HepG2 (cell line): Measurements from ENCODE around the gene GSAP. TPM values are rescaled to one million over a fixed set of nuclear protein-coding genes. Genes with fewer than 3 reads are reported as not detected.

Source experiments
- ATAC-seq: fragments of 200-7000 bp; cut with Tn5 transposase; 3 replicates; pipeline ENCODE4 v1.9.1; 2020; ENCODE audit warnings: mild to moderate bottlenecking, moderate library complexity
- BruUV-seq: library from RNA; stranded (reverse); fragments of 400-500 nt; replicated peaks from 2 replicates; lab custom pipeline; 2021; lab: Mats Ljungman, UMichigan
- CTCF ChIA-PET: fragments of 300-600 bp; formaldehyde crosslinking; extraction: SDS; loops from one replicate; lab custom pipeline; 2021; ENCODE audit warnings: low total read pairs, inconsistent platforms, low intra/inter-chr PET ratio; lab: Yijun Ruan, JAX
- POLR2A ChIA-PET: fragments of 350-600 bp; sonication (Branson Sonifier 250); formaldehyde crosslinking; loops from one replicate; lab custom pipeline; 2020; ENCODE audit warnings: antibody characterized with exemption, inconsistent platforms; lab: Yijun Ruan, JAX
- DNase-seq: peaks from one replicate; pipeline ENCODE4 v3.0.0-alpha.2; 2015; ENCODE audit warnings: low spot score
- FAIRE-seq: peaks from 3 replicates; lab custom pipeline; 2011; peaks lifted over from hg19 to GRCh38; lab: Jason Lieb, UNC
- H2AFZ ChIP-seq: one replicate; pipeline ENCODE4 v1.6.1; 2011; ENCODE audit warnings: low read length, inconsistent platforms
- H3K27ac ChIP-seq: fragments of 300-600 bp; 3 replicates; pipeline ENCODE4 v1.8.0; 2011; ENCODE audit warnings: mixed run types, mild to moderate bottlenecking, mixed read lengths, low read length, inconsistent platforms; ENCODE audit not compliant: insufficient read depth; ENCODE audit errors: extremely low read length
- H3K27me3 ChIP-seq, 2 experiments: fragments of 200-600 bp in 1 of 2; 2 replicates in 1 of 2; 3 replicates in 1 of 2; pipeline versions ENCODE4 v1.6.0 to v1.8.0; 2011; ENCODE audit warnings: low read length in 2 of 2, mild to moderate bottlenecking in 2 of 2, moderate library complexity in 2 of 2, inconsistent platforms in 1 of 2; ENCODE audit not compliant: insufficient read depth in 2 of 2, control insufficient read depth in 1 of 2
- H3K36me3 ChIP-seq, 2 experiments: fragments of 200-600 bp in 1 of 2; replicated peaks in 1 of 2; 2 replicates in 1 of 2; 3 replicates in 1 of 2; pipeline versions ENCODE4 v1.5.1 to v1.8.0; 2011; ENCODE audit warnings: low read length in 2 of 2, inconsistent platforms in 1 of 2; ENCODE audit not compliant: insufficient read depth in 2 of 2, control insufficient read depth in 1 of 2
- H3K4me1 ChIP-seq: 2 replicates; pipeline ENCODE4 v1.5.1; 2012; ENCODE audit warnings: low read length, inconsistent platforms; ENCODE audit not compliant: insufficient read depth
- H3K4me2 ChIP-seq: 2 replicates; pipeline ENCODE4 v1.6.0; 2011; ENCODE audit warnings: low read depth, low read length, inconsistent platforms
- H3K4me3 ChIP-seq, 3 experiments: fragments of 200-600 bp in 1 of 3; sonication (generic), shearing (Covaris generic) in 1 of 3; replicated peaks in 1 of 3; 2 replicates each; pipeline ENCODE4 v1.5.1; 2011 to 2016; ENCODE audit warnings: low read length in 3 of 3, inconsistent platforms in 2 of 3, low read depth in 2 of 3, mild to moderate bottlenecking in 2 of 3, control low read depth in 1 of 3, mixed read lengths in 1 of 3; ENCODE audit not compliant: insufficient read depth in 1 of 3
- H3K79me2 ChIP-seq: one replicate; pipeline ENCODE4 v1.6.1; 2011; ENCODE audit warnings: low read length, inconsistent platforms; ENCODE audit not compliant: insufficient read depth
- H3K9ac ChIP-seq: 2 replicates; pipeline ENCODE4 v1.6.0; 2011; ENCODE audit warnings: mild to moderate bottlenecking, low read depth, low read length, inconsistent platforms; ENCODE audit not compliant: insufficient read depth
- H3K9me3 ChIP-seq: 2 replicates; pipeline ENCODE4 v1.5.1; 2012; ENCODE audit warnings: mild to moderate bottlenecking, low read length
- H4K20me1 ChIP-seq: 2 replicates; pipeline ENCODE4 v1.6.0; 2011; ENCODE audit warnings: inconsistent platforms, mild to moderate bottlenecking, low read length, moderate library complexity; ENCODE audit not compliant: insufficient read depth
- ADNP ChIP-seq: sonication (generic); formaldehyde crosslinking; IDR thresholded peaks from 2 replicates; pipeline ENCODE4 v1.4.0; 2020; ENCODE audit warnings: missing genetic modification reagents
- CCAR2 ChIP-seq: fragments of 200-400 bp; formaldehyde crosslinking; optimal IDR thresholded peaks from 2 replicates; pipeline ENCODE3; 2018; ENCODE audit warnings: low read depth, mild to moderate bottlenecking, low read length, moderate library complexity
- CEBPG ChIP-seq: IDR thresholded peaks from 2 replicates; pipeline ENCODE4 v1.6.1; 2016
- HBP1 ChIP-seq: IDR thresholded peaks from 2 replicates; pipeline ENCODE4 v1.6.1; 2016; ENCODE audit warnings: low read depth, control low read depth
- MIER3 ChIP-seq: IDR thresholded peaks from 2 replicates; pipeline ENCODE4 v1.6.1; 2016; ENCODE audit warnings: missing compliant biosample characterization, borderline replicate concordance
- PHF8 ChIP-seq: sonication (generic); formaldehyde crosslinking; IDR thresholded peaks from 2 replicates; pipeline ENCODE4 v1.5.0; 2020; ENCODE audit warnings: missing genetic modification reagents
- PLRG1 ChIP-seq: fragments of 450-650 bp; conservative IDR thresholded peaks from 2 replicates; pipeline ENCODE4 v1.6.1; 2016
- RAD51 ChIP-seq: fragments of 450-650 bp; IDR thresholded peaks from 2 replicates; pipeline ENCODE4 v1.6.1; 2016; ENCODE audit warnings: borderline replicate concordance
- ZGPAT ChIP-seq: IDR thresholded peaks from 2 replicates; pipeline ENCODE4 v1.6.1; 2016; ENCODE audit warnings: mild to moderate bottlenecking
- ZMYM4 ChIP-seq: sonication (generic); formaldehyde crosslinking; IDR thresholded peaks from 2 replicates; pipeline ENCODE4 v1.8.1; 2023; ENCODE audit warnings: mild to moderate bottlenecking, missing genetic modification reagents
- ZNF205 ChIP-seq: IDR thresholded peaks from 2 replicates; pipeline ENCODE4 v1.6.1; 2018; ENCODE audit warnings: missing biosample characterization, missing genetic modification reagents
- ZNF235 ChIP-seq: sonication (generic); formaldehyde crosslinking; IDR thresholded peaks from 2 replicates; pipeline ENCODE4 v1.8.1; 2023; ENCODE audit warnings: mild to moderate bottlenecking, missing genetic modification reagents, borderline replicate concordance
- ZNF510 ChIP-seq: sonication (generic); formaldehyde crosslinking; IDR thresholded peaks from 2 replicates; pipeline ENCODE4 v1.4.0; 2020; ENCODE audit warnings: low read depth, mild to moderate bottlenecking, missing genetic modification reagents
- ZNF550 ChIP-seq: sonication (generic); formaldehyde crosslinking; IDR thresholded peaks from 2 replicates; pipeline ENCODE4 v1.4.0; 2020; ENCODE audit warnings: mild to moderate bottlenecking, missing genetic modification reagents, borderline replicate concordance
- WGBS: methylation state at CpG from one replicate; pipeline ENCODE4 v1.1.6; 2017; ENCODE audit warnings: low lambda C conversion rate; 5-methylcytosine and 5-hydroxymethylcytosine counted together
- in situ Hi-C: cut with HindIII; loops from 2 replicates; pipeline ENCODE4 v1.10.0; 2017; ENCODE audit warnings: low pct_unique_long_range_greater_than_20kb; ENCODE audit not compliant: extremely low pct_ligation_motif_present
- intact Hi-C: fragments of 100-400 bp; cut with micrococcal nuclease; formaldehyde crosslinking; loops from one replicate; pipeline ENCODE4 v1.10.0; 2022; ENCODE audit not compliant: unreplicated experiment
- polyA plus RNA-seq, 8 experiments: library from polyadenylated mRNA; depleted of rRNA in 3 of 8; stranded (reverse) in 7 of 8; unstranded in 1 of 8; fragments of >200 nt; fragmentation: Illumina TruSeq in 4 of 8; extraction: Trizol in 4 of 8; gene quantifications; 2 replicates each; pipeline versions ENCODE4 v1.2.1 to v1.2.3, GENCODE V29; 2011 to 2016; ENCODE audit warnings: low read depth in 4 of 8, missing spikeins in 1 of 8, mixed read lengths in 1 of 8; ENCODE audit not compliant: insufficient read depth in 1 of 8
- total RNA-seq, 5 experiments: library from RNA; depleted of rRNA; stranded (reverse); fragments of >200 nt; fragmentation: Illumina TruSeq; extraction: Trizol; gene quantifications; 2 replicates each; pipeline ENCODE4 v1.2.3, GENCODE V29; 2016; ENCODE audit warnings: low read depth in 1 of 5
- TF ChIP-seq, protein P1 (sequence below): sonication (generic); formaldehyde crosslinking; IDR thresholded peaks from 2 replicates; pipeline ENCODE4 v1.4.0; 2020; ENCODE audit warnings: missing genetic modification reagents

GSAP gene
- total and polyA plus RNA-seq, 2 of the 13 experiments (the other 11 are each of a cell fraction or from before 2014, with no cell fraction given) = 34.6 to 40.6 TPM

DNA sequence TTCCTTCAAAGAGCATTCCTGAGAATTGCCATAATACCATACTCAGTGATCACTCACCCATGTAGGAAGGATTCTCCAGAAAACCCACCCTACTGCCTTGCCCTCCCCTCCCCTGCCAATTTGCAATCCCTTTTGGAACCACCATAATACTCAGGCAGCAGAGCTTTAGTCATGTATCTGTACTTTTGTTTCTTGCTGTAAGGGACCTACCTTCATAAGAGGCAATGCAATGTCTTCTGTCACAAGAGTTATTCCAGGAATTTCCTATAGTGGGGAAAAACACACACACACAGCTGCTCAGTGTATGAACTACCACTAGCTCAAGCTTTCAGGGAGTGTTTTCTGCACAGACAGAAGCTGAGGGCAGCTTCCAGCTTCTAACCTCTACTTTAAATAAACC is 67.0 kb downstream of the GSAP start:
- no peak overlapping the region for H2AFZ ChIP-seq
- H3K79me2 ChIP-seq = no peaks in the 10 kb centered on the region
- no peaks in the 10 kb centered on the region for H3K9me3 ChIP-seq
- in situ Hi-C loops = no loop called here
- H3K27ac ChIP-seq = no peak overlapping the region
- H4K20me1 ChIP-seq = no peaks in the 10 kb centered on the region
- no peak overlapping the region for H3K4me3 ChIP-seq
- H3K36me3 ChIP-seq = peaks cover 4 to 36% of the 10 kb centered on the region in 2 experiments
- no peak for TF ChIP-seq PLRG1
- TF ChIP-seq CEBPG = no peak
- TF ChIP-seq ZNF235 (CRISPR knock-in tag) = no peak
- no peak for TF ChIP-seq PHF8 (CRISPR knock-in tag)
- TF ChIP-seq CCAR2 = no peak
- no peak for TF ChIP-seq ZNF510 (CRISPR knock-in tag)
- no peak for TF ChIP-seq ZNF205 (CRISPR knock-in tag)
- TF ChIP-seq ZMYM4 (CRISPR knock-in tag) = no peak
- no peak for TF ChIP-seq ZGPAT (CRISPR knock-in tag)
- TF ChIP-seq MIER3 (CRISPR knock-in tag) = no peak
- ATAC-seq = no peak
- ChIA-PET POLR2A (no interaction called here), CTCF (no interaction called here)
- H3K4me2 ChIP-seq = no peak overlapping the region
- intact Hi-C loops = no loop called here
- H3K9ac ChIP-seq = no peak overlapping the region
- FAIRE-seq = no peak
- DNase-seq = no peak
- H3K4me1 ChIP-seq = no peaks in the 10 kb centered on the region
- H3K27me3 ChIP-seq = no peaks in the 10 kb centered on the region
- BruUV-seq = no TSS peak

DNA sequence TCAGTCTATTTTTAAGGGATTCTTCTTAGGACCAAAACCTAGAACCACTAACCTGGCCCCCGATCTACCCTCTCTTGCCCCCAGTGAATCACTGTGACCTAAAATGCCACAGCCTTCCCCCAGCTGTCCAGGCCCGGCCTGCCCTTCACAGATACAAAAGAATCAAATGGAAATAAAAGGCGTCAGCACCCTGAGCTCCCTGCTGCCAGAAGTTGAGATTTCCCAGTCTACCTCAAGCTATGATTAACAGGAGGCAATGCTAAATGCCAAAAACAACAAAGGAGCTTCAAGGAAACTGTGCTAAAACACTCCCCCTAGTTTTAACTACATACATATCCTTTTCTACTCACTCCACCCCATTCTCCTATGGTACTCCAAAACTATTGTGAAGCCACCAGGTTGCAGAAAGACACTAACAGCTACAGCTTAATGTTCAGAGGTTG is 67.8 kb downstream of the GSAP start:
- no peaks in the 10 kb centered on the region for H3K79me2 ChIP-seq
- in situ Hi-C loops (no loop called here), intact Hi-C loops (no loop called here)
- POLR2A ChIA-PET = no interaction called here
- no peak overlapping the region for H3K4me2 ChIP-seq
- BruUV-seq = no TSS peak
- H2AFZ ChIP-seq = no peak overlapping the region
- no peaks in the 10 kb centered on the region for H3K9me3 ChIP-seq
- H3K27ac ChIP-seq = no peak overlapping the region
- H3K36me3 ChIP-seq = peaks cover 2 to 28% of the 10 kb centered on the region in 2 experiments; a peak in 4 of 5 replicates
- no peak for DNase-seq
- no peak overlapping the region for H3K4me3 ChIP-seq
- no peaks in the 10 kb centered on the region for H4K20me1 ChIP-seq
- FAIRE-seq = no peak
- WGBS = 95% methylated on average over 3 of the region's 3 CpGs
- no peaks in the 10 kb centered on the region for H3K27me3 ChIP-seq
- CTCF ChIA-PET = no interaction called here
- no peak overlapping the region for H3K9ac ChIP-seq
- no peaks in the 10 kb centered on the region for H3K4me1 ChIP-seq
- ATAC-seq = no peak
- TF ChIP-seq ZNF550 (CRISPR knock-in tag) = no peak
- TF ChIP-seq HBP1 (CRISPR knock-in tag) = no peak
- no peak for TF ChIP-seq RAD51
- TF ChIP-seq, protein P1, sequence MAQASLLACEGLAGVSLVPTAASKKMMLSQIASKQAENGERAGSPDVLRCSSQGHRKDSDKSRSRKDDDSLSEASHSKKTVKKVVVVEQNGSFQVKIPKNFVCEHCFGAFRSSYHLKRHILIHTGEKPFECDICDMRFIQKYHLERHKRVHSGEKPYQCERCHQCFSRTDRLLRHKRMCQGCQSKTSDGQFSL (CRISPR knock-in tag) = no peak
- no peak for TF ChIP-seq ADNP
